Tibial nerve (tissue), 4 donors: ENCODE measurements around the gene TNFAIP8. TPM values are rescaled to one million over a fixed set of nuclear protein-coding genes. Genes with fewer than 3 reads are reported as not detected.
A peak's percentile ranks its signal among the peaks of the same experiment; 100 is the strongest.

Source experiments
- DNase-seq, 2 donors: peaks; one replicate each; pipeline ENCODE4 v3.0.0-alpha.2; 2019; ENCODE audit warnings: low spot score in 2 of 2
- H3K27ac ChIP-seq, 4 donors: fragments of 200-600 bp; sonication (generic) in 3 of 4; one replicate each; pipeline ENCODE4 v1.5.1; 2017 to 2019; ENCODE audit warnings: mild to moderate bottlenecking in 1 of 4
- H3K27me3 ChIP-seq, 2 donors: fragments of 200-600 bp; sonication (generic) in 1 of 2; one replicate each; pipeline versions ENCODE4 v1.5.1 to v1.6.0; 2017 to 2019
- H3K36me3 ChIP-seq, 3 donors: fragments of 200-600 bp; sonication (generic); one replicate each; pipeline ENCODE4 v1.5.1; 2018 to 2019
- H3K4me1 ChIP-seq, 4 donors: fragments of 200-600 bp; sonication (generic) in 3 of 4; one replicate each; pipeline ENCODE4 v1.5.1; 2017 to 2019
- H3K4me3 ChIP-seq, 4 donors: fragments of 200-600 bp; sonication (generic) in 3 of 4; one replicate each; pipeline ENCODE4 v1.5.1; 2017 to 2019; ENCODE audit warnings: mild to moderate bottlenecking in 1 of 4, moderate library complexity in 1 of 4
- H3K9me3 ChIP-seq, 4 donors: fragments of 200-600 bp; sonication (generic) in 3 of 4; one replicate each; pipeline ENCODE4 v1.5.1; 2017 to 2019
- CTCF ChIP-seq, 5 experiments: fragments of 200-600 bp in 3 of 5; fragments of 450-650 bp in 2 of 5; sonication (generic) in 3 of 5; IDR thresholded peaks; one replicate each; pipeline ENCODE4 v1.5.1; 2016 to 2019; ENCODE audit warnings: antibody characterized with exemption in 5 of 5, mild to moderate bottlenecking in 3 of 5, moderate library complexity in 2 of 5
- EP300 ChIP-seq, 2 donors: sonication (generic); formaldehyde crosslinking; IDR thresholded peaks; one replicate each; pipeline ENCODE4 v1.6.1; 2017; ENCODE audit warnings: antibody characterized with exemption in 2 of 2, mild to moderate bottlenecking in 1 of 2
- POLR2A ChIP-seq, 2 donors: fragments of 450-650 bp; IDR thresholded peaks; one replicate each; pipeline ENCODE4 v1.6.1; 2017; ENCODE audit warnings: antibody characterized with exemption in 2 of 2, mild to moderate bottlenecking in 2 of 2, moderate library complexity in 2 of 2
- WGBS, 2 donors: methylation state at CpG; one replicate each; pipeline ENCODE4 v1.1.5; 2018; 5-methylcytosine and 5-hydroxymethylcytosine counted together
- total RNA-seq, 4 donors: library from RNA; depleted of rRNA; stranded (reverse); fragments of >200 nt; gene quantifications; one replicate each; pipeline ENCODE4 v1.1.0, GENCODE V29; 2016

Gene TNFAIP8
- total RNA-seq, 4 donors from 2014 or later, result 15.3 to 19.4 (median 17.8) TPM

- no peaks in the 10 kb centered on the region for H3K36me3 ChIP-seq
- WGBS, 2 donors, result 70 to 79% methylated on average over 12 of the region's 12 CpGs
- no peaks in the 10 kb centered on the region for H3K9me3 ChIP-seq
- H3K27ac ChIP-seq, result peak overlapping the region in 3 of 4 donors; percentile 8 to 83 (median 62)
- H3K4me1 ChIP-seq, result peaks cover 0 to 37% (median 20%) of the 10 kb centered on the region in 4 donors
- DNase-seq, result no peak
- no peak for TF ChIP-seq POLR2A (IDR thresholded peaks at IDR 0.05)
- TF ChIP-seq EP300 (IDR thresholded peaks at IDR 0.05), result no peak
- TF ChIP-seq CTCF (IDR thresholded peaks at IDR 0.05), result no peak
- H3K4me3 ChIP-seq, result peak overlapping the region; percentile 47 to 66 (median 48)
- no peaks in the 10 kb centered on the region for H3K27me3 ChIP-seq
These were observed 578 bp upstream of the TNFAIP8 start for GRCh38 chr5:119355244-119355638.

GRCh38 chr5:119356612-119357188, 881 bp downstream of the TNFAIP8 start:
- H3K4me1 ChIP-seq, result peaks cover 0 to 37% (median 21%) of the 10 kb centered on the region in 4 donors
- WGBS, 2 donors, result 6% methylated on average over 4 of the region's 4 CpGs
- no peaks in the 10 kb centered on the region for H3K27me3 ChIP-seq

GRCh38 chr5:119357270-119357669, 1.5 kb downstream of the TNFAIP8 start:
- 41 to 48% methylated on average over 3 of the region's 3 CpGs for WGBS, 2 donors
- Histone ChIP-seq H3K4me1 (peaks cover 0 to 37% (median 21%) of the 10 kb centered on the region in 4 donors), H3K36me3 (no peaks in the 10 kb centered on the region), H3K9me3 (no peaks in the 10 kb centered on the region), H3K4me3 (peak overlapping the region; percentile 47 to 66 (median 48)), H3K27me3 (no peaks in the 10 kb centered on the region), H3K27ac (peak overlapping the region in 3 of 4 donors; percentile 55 to 83 (median 82))
- no peak for DNase-seq
- TF ChIP-seq POLR2A (IDR thresholded peaks at IDR 0.05) (no peak), EP300 (IDR thresholded peaks at IDR 0.05) (no peak), CTCF (IDR thresholded peaks at IDR 0.05) (no peak)

More at GRCh38 chr5:119356612-119357188, 881 bp downstream of the TNFAIP8 start:
- DNase-seq, result no peak
- no peaks in the 10 kb centered on the region for H3K36me3 ChIP-seq
- H3K4me3 ChIP-seq, result peak overlapping the region; percentile 47 to 66 (median 48)
- no peaks in the 10 kb centered on the region for H3K9me3 ChIP-seq
- H3K27ac ChIP-seq, result peak overlapping the region; percentile 12 to 83 (median 68)
- no peak for TF ChIP-seq POLR2A (IDR thresholded peaks at IDR 0.05)
- no peak for TF ChIP-seq CTCF (IDR thresholded peaks at IDR 0.05)
- no peak for TF ChIP-seq EP300 (IDR thresholded peaks at IDR 0.05)

GRCh38 chr5:119357808-119358529, 2.1 kb downstream of the TNFAIP8 start:
- Histone ChIP-seq H3K27ac (no peak overlapping the region), H3K36me3 (no peaks in the 10 kb centered on the region), H3K4me3 (peak overlapping the region in 1 of 4 donors; percentile 66), H3K4me1 (peaks cover 0 to 37% (median 20%) of the 10 kb centered on the region in 4 donors), H3K27me3 (no peaks in the 10 kb centered on the region), H3K9me3 (no peaks in the 10 kb centered on the region)
- TF ChIP-seq CTCF (IDR thresholded peaks at IDR 0.05) (no peak), POLR2A (IDR thresholded peaks at IDR 0.05) (no peak), EP300 (IDR thresholded peaks at IDR 0.05) (no peak)
- 61 to 64% methylated on average over 6 of the region's 6 CpGs for WGBS, 2 donors
- no peak for DNase-seq

GRCh38 chr5:119358530-119358900, 2.7 kb downstream of the TNFAIP8 start:
- peaks cover 0 to 37% (median 18%) of the 10 kb centered on the region in 4 donors for H3K4me1 ChIP-seq
- no peak for DNase-seq
- no peak overlapping the region for H3K27ac ChIP-seq
- H3K9me3 ChIP-seq, result no peaks in the 10 kb centered on the region
- TF ChIP-seq CTCF (IDR thresholded peaks at IDR 0.05) (no peak), EP300 (IDR thresholded peaks at IDR 0.05) (no peak), POLR2A (IDR thresholded peaks at IDR 0.05) (no peak)
- no peaks in the 10 kb centered on the region for H3K27me3 ChIP-seq
- no peak overlapping the region for H3K4me3 ChIP-seq
- 77 to 82% methylated on average over 2 of the region's 2 CpGs for WGBS, 2 donors
- H3K36me3 ChIP-seq, result no peaks in the 10 kb centered on the region
